GM12878 (cell line): Measurements from ENCODE around the gene CLVS2.

ENCODE experiments used
- BCLAF1 ChIP-seq: fragments of 450-650 bp; IDR thresholded peaks from 2 replicates; pipeline ENCODE4 v1.6.1; 2017; ENCODE audit warnings: antibody characterized with exemption, mild to moderate bottlenecking, moderate library complexity
- CREM ChIP-seq: IDR thresholded peaks from 2 replicates; pipeline ENCODE4 v1.6.1; 2014; ENCODE audit warnings: antibody characterized with exemption, low read depth
- E4F1 ChIP-seq: fragments of 450-650 bp; IDR thresholded peaks from 2 replicates; pipeline ENCODE4 v1.6.1; 2018; ENCODE audit warnings: borderline replicate concordance, mild to moderate bottlenecking; ENCODE audit not compliant: partially characterized antibody
- EZH2 ChIP-seq: IDR thresholded peaks from 2 replicates; pipeline ENCODE4 v1.6.1; 2012; ENCODE audit warnings: low read depth, mild to moderate bottlenecking, control low read depth, inconsistent platforms, low read length, borderline replicate concordance; ENCODE audit not compliant: control insufficient read depth
- MAX ChIP-seq: IDR thresholded peaks from 2 replicates; pipeline ENCODE4 v1.6.1; 2012; ENCODE audit warnings: low read depth, low read length, improper control_type of control experiment
- NR2F1 ChIP-seq: fragments of 450-650 bp; conservative IDR thresholded peaks from 2 replicates; pipeline ENCODE4 v1.6.1; 2017; ENCODE audit warnings: mild to moderate bottlenecking
- POLR2A ChIP-seq: IDR thresholded peaks from 2 replicates; pipeline ENCODE4 v1.6.1; 2011; ENCODE audit warnings: low read depth, mild to moderate bottlenecking, low read length
- REST ChIP-seq: IDR thresholded peaks from 2 replicates; pipeline ENCODE4 v1.6.1; 2012; ENCODE audit warnings: mild to moderate bottlenecking, low read depth, low read length
- TCF12 ChIP-seq: IDR thresholded peaks from 2 replicates; pipeline ENCODE4 v1.6.1; 2011; ENCODE audit warnings: low read depth, mild to moderate bottlenecking, low read length
- TF ChIP-seq, protein P1 (sequence below), 3 experiments: IDR thresholded peaks in 2 of 3; conservative IDR thresholded peaks in 1 of 3; 2 replicates each; pipeline ENCODE4 v1.5.1; 2011; ENCODE audit warnings: low read depth in 3 of 3, low read length in 3 of 3, mild to moderate bottlenecking in 3 of 3, control low read depth in 2 of 3, moderate library complexity in 2 of 3, inconsistent platforms in 1 of 3, mixed read lengths in 1 of 3; ENCODE audit not compliant: control insufficient read depth in 2 of 3, insufficient read depth in 1 of 3; ENCODE audit errors: extremely low read depth in 1 of 3

DNA sequence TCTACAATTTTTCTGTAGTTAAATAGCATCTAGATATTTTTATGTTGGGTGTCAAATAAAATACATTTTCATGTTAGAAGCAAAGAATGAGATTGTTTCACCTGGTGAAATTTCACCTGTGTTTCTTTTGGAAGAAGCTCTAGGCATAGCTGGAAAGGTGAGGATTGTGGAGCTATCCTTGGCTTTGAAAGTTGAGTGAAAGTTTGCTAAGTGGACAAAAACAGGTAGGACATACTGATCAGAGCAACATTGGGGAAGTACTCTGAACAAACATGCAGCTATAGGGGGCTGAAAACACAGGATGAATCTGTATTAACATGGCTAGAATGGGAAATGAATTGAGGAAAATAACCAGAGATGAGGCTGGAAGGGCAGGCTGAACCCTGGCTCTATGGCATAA is 18.8 kb downstream of the CLVS2 start:
- TF ChIP-seq CREM (no peak), POLR2A (no peak), TCF12 (no peak), BCLAF1 (no peak), NR2F1 (no peak), EZH2 (no peak), E4F1 (no peak), REST (no peak), MAX (no peak)
- TF ChIP-seq, protein P1, sequence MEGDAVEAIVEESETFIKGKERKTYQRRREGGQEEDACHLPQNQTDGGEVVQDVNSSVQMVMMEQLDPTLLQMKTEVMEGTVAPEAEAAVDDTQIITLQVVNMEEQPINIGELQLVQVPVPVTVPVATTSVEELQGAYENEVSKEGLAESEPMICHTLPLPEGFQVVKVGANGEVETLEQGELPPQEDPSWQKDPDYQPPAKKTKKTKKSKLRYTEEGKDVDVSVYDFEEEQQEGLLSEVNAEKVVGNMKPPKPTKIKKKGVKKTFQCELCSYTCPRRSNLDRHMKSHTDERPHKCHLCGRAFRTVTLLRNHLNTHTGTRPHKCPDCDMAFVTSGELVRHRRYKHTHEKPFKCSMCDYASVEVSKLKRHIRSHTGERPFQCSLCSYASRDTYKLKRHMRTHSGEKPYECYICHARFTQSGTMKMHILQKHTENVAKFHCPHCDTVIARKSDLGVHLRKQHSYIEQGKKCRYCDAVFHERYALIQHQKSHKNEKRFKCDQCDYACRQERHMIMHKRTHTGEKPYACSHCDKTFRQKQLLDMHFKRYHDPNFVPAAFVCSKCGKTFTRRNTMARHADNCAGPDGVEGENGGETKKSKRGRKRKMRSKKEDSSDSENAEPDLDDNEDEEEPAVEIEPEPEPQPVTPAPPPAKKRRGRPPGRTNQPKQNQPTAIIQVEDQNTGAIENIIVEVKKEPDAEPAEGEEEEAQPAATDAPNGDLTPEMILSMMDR (IDR thresholded peaks at IDR 0.05 in 2 of 3, conservative IDR thresholded peaks at IDR 0.05 in 1 of 3; ENCODE audit: control insufficient read depth in 2 of 3, extremely low read depth in 1 of 3, insufficient read depth in 1 of 3, low read depth in 3 of 3, low read length in 3 of 3): no peak
